T-helper 2 cell (primary cell): ENCODE measurements around the gene LAPTM5.

ENCODE experiments used
- DNase-seq, 5 experiments: peaks; one replicate each; pipeline versions ENCODE4 v3.0.0 to v3.0.0-alpha.2; 2012 to 2022

Gene LAPTM5

GRCh38 chr1:30714536-30715090 lies 43.0 kb downstream of the LAPTM5 start:
- no peak for DNase-seq

GRCh38 chr1:30714025-30714424 lies 43.5 kb downstream of the LAPTM5 start:
- DNase-seq, result no peak

DNA sequence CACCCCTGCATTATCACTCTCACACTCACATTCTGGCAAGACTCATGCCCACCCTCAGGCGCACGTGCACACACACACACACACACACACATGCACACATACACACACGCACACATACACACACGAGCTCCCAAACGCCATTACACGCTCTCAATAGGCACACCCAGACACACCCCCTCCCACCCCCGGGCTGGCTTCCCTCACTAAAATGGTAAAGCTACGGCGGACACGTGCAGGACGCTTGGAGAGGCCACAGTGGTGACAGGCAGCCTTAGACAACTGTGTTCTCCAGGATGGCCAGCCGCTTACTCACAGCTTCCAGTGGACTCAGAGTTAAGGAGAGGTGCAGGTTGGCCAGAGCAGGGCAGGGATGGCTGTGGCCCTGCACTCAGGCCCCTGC lies 44.3 kb downstream of the LAPTM5 start:
- no peak for DNase-seq

GRCh38 chr1:30712583-30712982 lies 45.0 kb downstream of the LAPTM5 start:
- no peak for DNase-seq

GRCh38 chr1:30710407-30710806 lies 47.2 kb downstream of the LAPTM5 start:
- DNase-seq, result no peak

DNA sequence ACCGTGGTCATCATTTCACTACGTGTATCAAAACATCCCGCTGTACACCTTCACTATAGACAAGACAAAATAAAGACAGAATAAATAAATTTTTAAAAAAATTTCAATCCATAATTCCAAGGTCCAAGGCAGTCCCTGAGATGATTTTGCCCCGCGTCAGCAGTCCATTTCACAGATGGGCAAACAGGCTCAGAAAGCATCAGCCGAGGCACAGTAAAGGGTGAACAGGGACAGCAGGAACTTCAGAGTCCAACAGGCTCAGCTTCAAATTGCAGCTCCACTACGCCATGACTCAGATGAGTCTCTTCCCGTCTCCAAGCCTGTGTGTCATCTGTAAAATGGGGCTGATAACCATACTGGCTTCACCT lies 49.2 kb downstream of the LAPTM5 start:
- no peak for DNase-seq

DNA sequence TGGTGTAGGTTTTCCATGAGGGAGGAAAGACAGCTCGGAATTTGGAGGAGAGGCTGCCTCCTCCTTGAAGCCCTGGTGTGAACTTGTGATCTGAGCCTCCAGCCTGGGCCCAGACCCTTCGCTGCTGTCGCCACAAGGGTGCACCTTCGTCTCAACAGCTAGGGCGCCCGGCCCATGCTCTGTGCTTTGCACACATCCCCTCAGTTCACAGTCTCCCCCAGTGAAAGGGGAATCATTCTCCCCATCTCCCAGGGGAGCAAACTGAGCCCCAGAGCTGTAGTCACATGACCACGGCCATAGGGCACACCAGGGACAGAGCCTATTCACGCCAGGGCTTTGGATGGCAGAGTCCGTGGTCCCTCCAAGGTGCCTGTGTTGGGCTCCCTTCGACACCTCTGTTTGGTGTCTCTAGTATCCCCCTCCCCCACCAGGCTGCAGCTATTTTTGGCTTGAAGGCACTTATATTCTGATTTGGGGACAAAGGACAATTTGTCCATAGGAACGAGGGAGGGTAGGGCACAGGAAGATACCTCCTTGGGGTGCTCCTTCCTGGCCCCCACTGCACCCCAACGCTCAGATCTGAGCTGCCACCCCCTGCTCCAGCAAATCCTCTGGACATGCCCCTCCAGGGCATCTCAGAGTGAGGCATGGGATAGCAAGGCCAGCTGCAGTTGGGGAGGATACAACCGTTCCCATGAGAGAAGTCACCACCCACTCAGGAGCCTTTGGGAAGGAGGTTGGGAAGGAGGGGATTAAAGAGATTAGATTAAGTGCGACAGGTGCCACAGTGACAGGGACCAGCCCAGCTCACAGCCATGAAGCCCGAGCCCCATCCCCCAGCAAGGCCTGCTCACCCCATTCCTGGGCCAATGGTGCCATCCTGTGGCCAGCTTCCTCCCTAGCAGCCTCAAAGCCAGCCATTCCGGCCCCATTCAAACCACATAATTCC lies 49.9 kb downstream of the LAPTM5 start:
- peak in 3 of 5 experiments; percentile 35 to 47 (median 44) for DNase-seq

- DNase-seq, result no peak
These were observed 51.0 kb downstream of the LAPTM5 start for GRCh38 chr1:30706528-30706927.

- no peak for DNase-seq
These were observed 51.9 kb downstream of the LAPTM5 start for GRCh38 chr1:30705698-30706097.

DNA sequence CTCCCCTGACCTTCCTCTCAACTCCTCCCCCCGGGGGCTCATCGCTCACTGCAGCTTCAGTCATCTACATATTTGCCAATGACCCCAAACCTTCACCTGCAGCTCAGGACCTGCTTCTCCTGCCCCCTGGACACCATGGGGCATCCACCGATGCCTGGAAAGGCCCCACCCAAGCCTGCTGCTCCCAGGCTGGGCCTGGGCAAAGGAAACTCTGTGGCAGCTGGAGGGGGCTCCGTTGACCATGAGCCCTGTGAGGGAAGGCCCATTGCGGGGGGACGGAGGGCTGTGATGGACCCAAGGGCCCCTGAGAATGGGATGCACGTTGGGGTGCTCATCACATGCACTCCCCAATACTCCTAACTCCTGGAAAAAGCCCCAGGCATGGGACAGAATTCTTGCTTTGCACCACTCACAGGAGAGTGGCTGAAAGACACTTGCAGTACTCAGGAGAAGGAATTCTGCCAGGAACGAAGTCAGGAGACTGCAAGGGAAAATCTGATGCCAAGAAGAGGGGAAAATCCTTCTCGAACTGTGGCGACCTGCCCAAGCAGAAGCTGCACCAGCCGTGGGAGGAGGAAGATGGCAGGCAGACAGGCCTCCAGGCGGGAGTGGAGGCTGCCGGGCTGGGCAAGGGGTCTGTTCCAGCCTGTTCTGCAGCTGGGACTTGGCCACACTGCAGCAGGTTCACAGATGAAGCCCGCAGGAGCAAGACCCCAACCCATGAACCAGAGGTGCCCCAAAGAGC lies 52.6 kb downstream of the LAPTM5 start:
- DNase-seq, result no peak

- DNase-seq, result no peak
These were observed 53.3 kb downstream of the LAPTM5 start for GRCh38 chr1:30704271-30704670.

GRCh38 chr1:30702823-30703222 lies 54.8 kb downstream of the LAPTM5 start:
- DNase-seq, result no peak

DNA sequence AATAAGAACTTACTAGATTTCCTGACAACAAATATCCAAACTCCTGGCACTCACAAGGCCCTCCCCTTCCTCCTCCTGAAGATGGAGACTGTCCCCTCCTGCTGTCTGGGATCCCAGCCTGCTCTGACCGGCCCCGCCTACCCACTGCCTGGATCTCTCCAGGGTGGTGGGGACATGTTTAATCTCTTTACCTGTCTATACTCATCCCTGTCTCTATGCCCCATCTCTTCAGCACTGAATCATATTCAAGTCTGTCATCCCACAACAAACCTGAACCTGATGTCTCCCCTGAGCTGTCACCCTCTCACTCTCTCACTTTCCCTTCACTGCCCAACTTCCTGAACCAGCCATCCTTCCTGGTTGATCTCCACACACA lies 56.3 kb downstream of the LAPTM5 start:
- DNase-seq, result no peak

- DNase-seq, result no peak
These were observed 56.9 kb downstream of the LAPTM5 start for GRCh38 chr1:30700528-30701257.

GRCh38 chr1:30699762-30700161 lies 57.8 kb downstream of the LAPTM5 start:
- DNase-seq, result no peak

DNA sequence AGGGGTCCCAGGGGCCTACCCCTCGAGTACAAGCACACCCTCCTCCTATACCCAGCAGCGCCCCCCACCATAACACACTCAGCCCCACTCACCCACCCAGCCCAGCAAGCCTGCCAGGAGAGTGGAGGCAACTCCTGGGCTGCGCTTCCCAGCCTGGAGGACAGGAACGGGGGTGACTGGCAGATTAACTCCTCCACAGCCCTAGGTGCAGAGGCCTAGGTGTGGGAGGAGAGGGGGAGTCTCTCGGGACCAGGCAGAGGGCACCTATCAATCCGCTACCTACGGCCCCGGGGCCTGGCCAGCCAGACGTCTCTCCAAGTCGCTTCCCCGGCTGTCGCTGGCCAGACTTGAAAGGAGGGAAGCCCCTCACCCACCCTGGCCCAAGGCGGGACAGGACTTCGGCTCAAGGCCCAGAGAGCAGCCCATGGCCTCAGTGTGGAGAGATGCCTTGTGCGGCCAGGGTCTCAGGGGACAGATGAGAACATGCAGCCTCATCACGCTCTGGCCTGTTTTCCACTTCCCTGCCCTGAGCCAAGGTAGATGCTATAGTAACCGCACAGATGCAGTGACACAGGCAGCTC lies 59.1 kb downstream of the LAPTM5 start:
- DNase-seq, result no peak

GRCh38 chr1:30697571-30698376 lies 59.8 kb downstream of the LAPTM5 start:
- no peak for DNase-seq

GRCh38 chr1:30696831-30697230 lies 60.7 kb downstream of the LAPTM5 start:
- DNase-seq, result no peak

- no peak for DNase-seq
These were observed 62.1 kb downstream of the LAPTM5 start for GRCh38 chr1:30695439-30695841.

DNA sequence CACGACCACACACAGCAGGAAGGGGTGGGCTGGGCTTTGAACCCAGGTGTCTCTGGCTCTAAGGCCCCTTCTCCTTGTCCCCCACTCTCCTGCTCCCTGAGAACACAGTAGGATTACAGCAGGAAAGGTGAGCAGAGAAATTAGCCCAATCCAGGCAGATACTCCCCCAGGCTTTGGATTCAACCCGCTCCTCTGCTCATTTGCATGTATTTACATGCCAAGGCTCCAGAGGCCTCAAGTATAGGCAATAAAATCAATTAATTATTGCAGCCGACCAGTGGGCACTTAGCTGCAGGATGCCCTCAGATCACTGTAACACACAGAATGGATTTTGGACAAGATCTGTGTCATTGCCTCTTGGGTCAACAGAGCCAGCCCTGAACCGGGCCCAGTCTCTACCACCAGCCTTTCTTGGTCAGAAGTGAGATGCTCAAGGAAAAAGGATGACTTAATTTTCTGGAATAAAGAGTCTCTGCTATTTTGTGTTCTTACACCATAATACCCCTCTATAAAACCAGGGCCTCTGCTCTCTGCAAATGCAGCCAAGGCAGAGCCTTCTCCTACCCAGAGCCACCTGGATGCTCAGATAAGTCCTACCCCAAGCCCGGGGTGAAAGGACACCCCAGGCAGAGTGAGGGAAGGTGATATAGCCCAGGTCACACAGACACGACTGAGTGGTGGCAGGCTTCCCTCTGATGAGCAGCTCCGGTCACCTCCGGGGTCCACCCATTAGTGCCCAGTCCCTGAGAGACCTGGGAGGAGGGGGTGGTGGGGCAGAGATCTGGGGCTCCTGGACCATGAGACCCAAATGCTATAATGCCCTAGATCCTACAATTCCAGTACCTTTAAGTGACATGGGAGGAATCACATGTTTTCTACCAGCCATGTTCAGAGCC lies 63.0 kb downstream of the LAPTM5 start:
- no peak for DNase-seq

GRCh38 chr1:30693822-30694221 lies 63.8 kb downstream of the LAPTM5 start:
- no peak for DNase-seq
